GM19328 (cell line): ENCODE data around the gene UBN1.

Source experiments
- ATAC-seq: cut with Tn5 transposase; IDR thresholded peaks from one replicate; pipeline ENCODE4 v1.9.1; 2021; ENCODE audit warnings: mild to moderate bottlenecking, moderate library complexity; ENCODE audit not compliant: unreplicated experiment

UBN1 gene

GRCh38 chr16:4820652-4821051, 26.6 kb upstream of the UBN1 start:
- ATAC-seq = no peak

- ATAC-seq = no peak
Observed at GRCh38 chr16:4825196-4825595, 22.1 kb upstream of the UBN1 start.

GRCh38 chr16:4826526-4826925, 20.8 kb upstream of the UBN1 start:
- no peak for ATAC-seq

- no peak for ATAC-seq
Observed at GRCh38 chr16:4826980-4827379, 20.3 kb upstream of the UBN1 start.

- no peak for ATAC-seq
Observed at GRCh38 chr16:4828567-4829321, 18.5 kb upstream of the UBN1 start.

- ATAC-seq = no peak
Observed at GRCh38 chr16:4830408-4830807, 16.9 kb upstream of the UBN1 start.

- no peak for ATAC-seq
Observed at GRCh38 chr16:4831616-4832015, 15.7 kb upstream of the UBN1 start.

- no peak for ATAC-seq
Observed at GRCh38 chr16:4832698-4833343, 14.5 kb upstream of the UBN1 start.

- no peak for ATAC-seq
Observed at GRCh38 chr16:4833584-4833983, 13.7 kb upstream of the UBN1 start.

- no peak for ATAC-seq
Observed at GRCh38 chr16:4836727-4837126, 10.6 kb upstream of the UBN1 start.

- no peak for ATAC-seq
Observed at GRCh38 chr16:4837733-4838501, 9.4 kb upstream of the UBN1 start.

- ATAC-seq = no peak
Observed at GRCh38 chr16:4839942-4840341, 7.3 kb upstream of the UBN1 start.

GRCh38 chr16:4840984-4841383, 6.3 kb upstream of the UBN1 start:
- no peak for ATAC-seq

GRCh38 chr16:4846503-4846900, 779 bp upstream of the UBN1 start:
- no peak for ATAC-seq

GRCh38 chr16:4847774-4848587, 700 bp downstream of the UBN1 start:
- no peak for ATAC-seq

- no peak for ATAC-seq
Observed at GRCh38 chr16:4850211-4850610, 2.9 kb downstream of the UBN1 start.

GRCh38 chr16:4852221-4852872, 5.1 kb downstream of the UBN1 start:
- ATAC-seq = no peak

- ATAC-seq = no peak
Observed at GRCh38 chr16:4855371-4855770, 8.1 kb downstream of the UBN1 start.

- no peak for ATAC-seq
Observed at GRCh38 chr16:4855804-4856203, 8.5 kb downstream of the UBN1 start.

GRCh38 chr16:4859190-4859899, 12.1 kb downstream of the UBN1 start:
- ATAC-seq = no peak
